ENCODE data around the gene RERE.

The RERE gene

DNA sequence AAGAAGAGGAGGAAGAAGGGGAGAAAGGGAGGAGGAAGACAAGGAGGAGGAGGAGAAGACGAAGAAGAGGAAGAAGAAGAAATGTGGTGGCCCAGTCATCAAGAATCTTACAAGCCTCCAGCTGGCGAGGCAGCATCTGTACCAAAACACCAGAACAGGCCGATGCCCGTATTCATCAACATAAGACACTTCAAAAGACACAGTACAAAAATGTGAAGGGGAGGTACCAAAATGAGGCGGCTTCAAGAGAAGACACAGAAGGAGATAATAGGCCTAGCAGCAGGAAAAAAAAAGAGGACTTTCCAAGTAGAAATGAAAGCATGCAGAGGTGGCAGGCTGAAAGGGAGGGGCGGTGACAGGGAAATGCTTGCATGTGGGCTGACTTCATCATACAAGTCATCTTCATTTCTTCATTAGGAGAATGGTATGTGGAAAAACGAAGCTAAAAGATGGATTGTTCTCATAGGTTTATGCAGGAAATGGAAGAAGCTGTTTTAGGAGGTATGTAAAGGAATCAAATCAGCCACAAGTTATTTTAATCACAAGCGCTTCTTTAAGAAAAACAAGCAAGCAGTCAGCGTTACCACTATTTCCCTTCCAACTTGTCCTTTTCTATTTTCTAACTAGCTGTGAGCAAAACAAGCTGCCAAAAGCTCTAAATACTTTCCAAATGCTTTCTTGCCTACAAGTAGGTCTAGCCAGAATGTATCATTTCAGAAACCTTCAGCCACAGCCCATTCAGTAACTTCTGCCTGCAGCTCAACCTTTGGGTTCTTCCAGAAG is 307.2 kb downstream of the RERE start:
- no peak for TF ChIP-seq CTCF (IDR thresholded peaks at IDR 0.05; ENCODE audit: insufficient read depth, low read length, poor library complexity, severe bottlenecking)
- no peak for TF ChIP-seq EZH2phosphoT487 (conservative IDR thresholded peaks at IDR 0.05; ENCODE audit: low read length)
- H3K4me3 ChIP-seq (ENCODE audit: insufficient read depth, low read length, poor library complexity, severe bottlenecking) = peak overlapping the region; percentile 28
- peak overlapping the region; percentile 60 for H3K4me2 ChIP-seq (ENCODE audit: low read depth, low read length, poor library complexity, severe bottlenecking)
- H3K9me3 ChIP-seq (ENCODE audit: insufficient read depth, low read length) = no peaks in the 10 kb centered on the region
- peaks cover 5% of the 10 kb centered on the region for H3K36me3 ChIP-seq (ENCODE audit: low read length)
- H3F3A ChIP-seq (ENCODE audit: insufficient read depth) = peaks cover 48% of the 10 kb centered on the region
- peak overlapping the region; percentile 42 for H3K9ac ChIP-seq (ENCODE audit: low read length)
- no peak overlapping the region for H2AFZ ChIP-seq (ENCODE audit: low read depth, low read length, severe bottlenecking)
- H3K9me2 ChIP-seq (replicated peaks; ENCODE audit: insufficient read depth, low read length) = no peaks in the 10 kb centered on the region
- no peaks in the 10 kb centered on the region for H3K27me3 ChIP-seq (ENCODE audit: low read length)
- H3K27ac ChIP-seq (ENCODE audit: low read depth, low read length) = peak overlapping the region; percentile 96
- H4K20me1 ChIP-seq (ENCODE audit: low read depth, low read length) = no peaks in the 10 kb centered on the region
- H3K79me2 ChIP-seq (ENCODE audit: insufficient read depth, low read length) = peaks cover 58% of the 10 kb centered on the region

- no peak overlapping the region for H2AFZ ChIP-seq (ENCODE audit: low read depth, low read length, severe bottlenecking)
- H3K79me2 ChIP-seq (ENCODE audit: insufficient read depth, low read length) = peaks cover 55% of the 10 kb centered on the region
- H3K36me3 ChIP-seq (ENCODE audit: low read length) = peaks cover 5% of the 10 kb centered on the region
- TF ChIP-seq CTCF (IDR thresholded peaks at IDR 0.05; ENCODE audit: insufficient read depth, low read length, poor library complexity, severe bottlenecking) (no peak), EZH2phosphoT487 (conservative IDR thresholded peaks at IDR 0.05; ENCODE audit: low read length) (no peak)
- H3K9me2 ChIP-seq (replicated peaks; ENCODE audit: insufficient read depth, low read length) = no peaks in the 10 kb centered on the region
- H3F3A ChIP-seq (ENCODE audit: insufficient read depth) = peaks cover 47% of the 10 kb centered on the region
- no peaks in the 10 kb centered on the region for H3K9me3 ChIP-seq (ENCODE audit: insufficient read depth, low read length)
- peak overlapping the region; percentile 96 for H3K27ac ChIP-seq (ENCODE audit: low read depth, low read length)
- H3K4me2 ChIP-seq (ENCODE audit: low read depth, low read length, poor library complexity, severe bottlenecking) = peak overlapping the region; percentile 60
- peak overlapping the region; percentile 42 for H3K9ac ChIP-seq (ENCODE audit: low read length)
- no peaks in the 10 kb centered on the region for H4K20me1 ChIP-seq (ENCODE audit: low read depth, low read length)
- peak overlapping the region; percentile 12 for H3K4me3 ChIP-seq (ENCODE audit: insufficient read depth, low read length, poor library complexity, severe bottlenecking)
- no peaks in the 10 kb centered on the region for H3K27me3 ChIP-seq (ENCODE audit: low read length)
Measured at GRCh38 chr1:8509579-8509978, 307.9 kb downstream of the RERE start.

DNA sequence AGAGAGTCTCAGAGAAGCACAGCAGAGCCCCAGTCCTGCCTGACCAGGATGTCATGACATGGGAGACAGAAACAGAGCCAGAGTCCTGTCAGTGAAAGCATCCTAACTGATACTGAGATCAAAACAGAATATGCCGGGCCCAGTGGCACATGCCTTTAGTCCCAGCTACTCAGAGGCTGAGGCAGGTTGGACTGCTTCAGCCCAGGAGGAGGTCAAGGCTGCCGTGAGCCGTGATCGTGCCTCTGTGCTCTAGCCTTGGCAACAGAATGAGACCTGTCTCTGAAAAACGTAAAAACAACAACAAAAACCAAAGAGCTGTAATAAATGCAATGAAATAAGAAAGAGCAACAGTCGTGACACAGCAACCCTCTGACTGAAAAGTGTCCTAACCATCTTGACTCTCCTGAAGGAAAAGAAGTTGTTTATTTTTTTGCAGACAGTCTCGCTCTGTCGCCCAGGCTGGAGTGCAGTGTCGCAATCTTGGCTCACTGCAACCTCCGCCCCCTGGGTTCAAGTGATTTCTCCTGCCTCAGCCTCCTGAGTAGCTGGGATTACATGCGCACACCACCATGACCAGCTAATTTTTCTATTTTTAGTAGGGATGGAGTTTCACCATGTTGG is 310.3 kb downstream of the RERE start:
- H3K27ac ChIP-seq (ENCODE audit: low read depth, low read length) = 0 out of 2 replicates have a peak overlapping the region, but pooled peaks have one; percentile 18
- peaks cover 36% of the 10 kb centered on the region for H3K79me2 ChIP-seq (ENCODE audit: insufficient read depth, low read length)
- no peak overlapping the region for H3K9ac ChIP-seq (ENCODE audit: low read length)
- TF ChIP-seq EZH2phosphoT487 (conservative IDR thresholded peaks at IDR 0.05; ENCODE audit: low read length) (no peak), CTCF (IDR thresholded peaks at IDR 0.05; ENCODE audit: insufficient read depth, low read length, poor library complexity, severe bottlenecking) (no peak)
- no peaks in the 10 kb centered on the region for H3K27me3 ChIP-seq (ENCODE audit: low read length)
- H3K4me2 ChIP-seq (ENCODE audit: low read depth, low read length, poor library complexity, severe bottlenecking) = no peak overlapping the region
- no peak overlapping the region for H3K4me3 ChIP-seq (ENCODE audit: insufficient read depth, low read length, poor library complexity, severe bottlenecking)
- H3K9me2 ChIP-seq (replicated peaks; ENCODE audit: insufficient read depth, low read length) = no peaks in the 10 kb centered on the region
- no peaks in the 10 kb centered on the region for H4K20me1 ChIP-seq (ENCODE audit: low read depth, low read length)
- no peak overlapping the region for H2AFZ ChIP-seq (ENCODE audit: low read depth, low read length, severe bottlenecking)
- peaks cover 5% of the 10 kb centered on the region for H3K36me3 ChIP-seq (ENCODE audit: low read length)
- peaks cover 40% of the 10 kb centered on the region for H3F3A ChIP-seq (ENCODE audit: insufficient read depth)
- H3K9me3 ChIP-seq (ENCODE audit: insufficient read depth, low read length) = no peaks in the 10 kb centered on the region

All from SU-DHL-6 (cell line).